ENCODE measurements around the gene TSSK3. TPM values are rescaled to one million over a fixed set of nuclear protein-coding genes. Genes with fewer than 3 reads are reported as not detected.

The TSSK3 gene
- total and polyA plus RNA-seq, 9 of the 15 experiments (the other 6 are each of a cell fraction or from before 2014, with no cell fraction given): 0.27 to 2.8 (median 1.9) TPM

DNA sequence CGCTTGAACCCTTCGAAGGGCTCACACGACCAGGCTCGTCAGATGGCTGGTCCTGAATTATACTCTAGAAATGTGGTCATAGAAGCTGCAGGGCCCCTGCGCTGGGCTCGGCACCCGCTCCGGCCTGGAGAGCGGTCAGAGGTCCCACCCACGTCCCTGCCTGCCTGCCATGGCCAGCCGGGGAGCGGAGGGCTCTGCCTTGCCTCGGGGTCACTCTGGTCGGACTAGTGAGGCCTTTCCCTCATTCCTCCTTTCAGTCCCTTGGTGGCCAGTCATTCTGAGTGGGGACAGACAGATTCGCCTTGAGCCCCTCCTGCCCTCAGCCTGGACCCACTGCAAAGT lies 25.8 kb upstream of the TSSK3 start (continued):
- TF ChIP-seq, protein P1, sequence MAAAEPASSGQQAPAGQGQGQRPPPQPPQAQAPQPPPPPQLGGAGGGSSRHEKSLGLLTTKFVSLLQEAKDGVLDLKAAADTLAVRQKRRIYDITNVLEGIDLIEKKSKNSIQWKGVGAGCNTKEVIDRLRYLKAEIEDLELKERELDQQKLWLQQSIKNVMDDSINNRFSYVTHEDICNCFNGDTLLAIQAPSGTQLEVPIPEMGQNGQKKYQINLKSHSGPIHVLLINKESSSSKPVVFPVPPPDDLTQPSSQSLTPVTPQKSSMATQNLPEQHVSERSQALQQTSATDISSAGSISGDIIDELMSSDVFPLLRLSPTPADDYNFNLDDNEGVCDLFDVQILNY (CRISPR knock-in tag; IDR thresholded peaks at IDR 0.05): no peak
- peak; percentile 15 for TF ChIP-seq RBBP5 (IDR thresholded peaks at IDR 0.05; ENCODE audit: borderline replicate concordance, insufficient read depth, low read length, poor library complexity, severe bottlenecking)
- TF ChIP-seq, protein P2, sequence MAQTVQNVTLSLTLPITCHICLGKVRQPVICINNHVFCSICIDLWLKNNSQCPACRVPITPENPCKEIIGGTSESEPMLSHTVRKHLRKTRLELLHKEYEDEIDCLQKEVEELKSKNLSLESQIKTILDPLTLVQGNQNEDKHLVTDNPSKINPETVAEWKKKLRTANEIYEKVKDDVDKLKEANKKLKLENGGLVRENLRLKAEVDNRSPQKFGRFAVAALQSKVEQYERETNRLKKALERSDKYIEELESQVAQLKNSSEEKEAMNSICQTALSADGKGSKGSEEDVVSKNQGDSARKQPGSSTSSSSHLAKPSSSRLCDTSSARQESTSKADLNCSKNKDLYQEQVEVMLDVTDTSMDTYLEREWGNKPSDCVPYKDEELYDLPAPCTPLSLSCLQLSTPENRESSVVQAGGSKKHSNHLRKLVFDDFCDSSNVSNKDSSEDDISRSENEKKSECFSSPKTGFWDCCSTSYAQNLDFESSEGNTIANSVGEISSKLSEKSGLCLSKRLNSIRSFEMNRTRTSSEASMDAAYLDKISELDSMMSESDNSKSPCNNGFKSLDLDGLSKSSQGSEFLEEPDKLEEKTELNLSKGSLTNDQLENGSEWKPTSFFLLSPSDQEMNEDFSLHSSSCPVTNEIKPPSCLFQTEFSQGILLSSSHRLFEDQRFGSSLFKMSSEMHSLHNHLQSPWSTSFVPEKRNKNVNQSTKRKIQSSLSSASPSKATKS (CRISPR knock-in tag; IDR thresholded peaks at IDR 0.05): no peak
- no peak for TF ChIP-seq ZNF239 (CRISPR knock-in tag; IDR thresholded peaks at IDR 0.05)
- TF ChIP-seq YY1 (IDR thresholded peaks at IDR 0.05; ENCODE audit: borderline replicate concordance in 1 of 3, control insufficient read depth in 1 of 3, extremely low read depth in 1 of 3, insufficient read depth in 3 of 3, insufficient read length in 1 of 3, insufficient replicate concordance in 2 of 3, low read depth in 1 of 3, low read length in 2 of 3): no peak
